NCI-H1436 treated with DMSO at 0.1 percent for 48 hours (cell line): Measurements from ENCODE around the gene PLK5.
"Not testable (repeated sequence)": the region's sequence is repeated elsewhere in the genome, so short reads cannot be mapped to it uniquely, and the experiment has no call there.

ENCODE experiments used
- DNase-seq: peaks from one replicate; lab custom pipeline; 2025; lab: John Stamatoyannopoulos, UW

PLK5 gene

DNA sequence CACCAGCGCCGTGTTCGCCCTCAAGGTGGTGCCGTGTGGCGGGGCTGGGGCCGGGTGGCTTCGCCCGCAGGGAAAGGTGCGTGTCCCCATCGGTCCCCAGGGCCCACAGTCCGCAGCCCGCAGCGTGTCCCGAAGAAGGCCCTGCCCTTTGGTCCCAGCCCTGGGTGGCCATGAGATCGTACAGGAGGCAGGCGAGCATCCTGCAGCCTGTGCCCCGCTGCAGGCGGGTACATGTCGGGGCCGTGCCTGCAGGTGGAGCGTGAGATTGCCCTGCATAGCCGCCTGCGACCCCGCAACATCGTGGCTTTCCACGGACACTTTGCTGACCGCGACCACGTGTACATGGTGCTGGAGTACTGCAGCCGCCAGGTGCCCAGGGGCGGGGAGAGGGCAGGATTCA is 1.5 kb downstream of the PLK5 start:
- DNase-seq = no peak

- no peak for DNase-seq
Measured at GRCh38 chr19:1526066-1526778, 2.3 kb downstream of the PLK5 start.

DNA sequence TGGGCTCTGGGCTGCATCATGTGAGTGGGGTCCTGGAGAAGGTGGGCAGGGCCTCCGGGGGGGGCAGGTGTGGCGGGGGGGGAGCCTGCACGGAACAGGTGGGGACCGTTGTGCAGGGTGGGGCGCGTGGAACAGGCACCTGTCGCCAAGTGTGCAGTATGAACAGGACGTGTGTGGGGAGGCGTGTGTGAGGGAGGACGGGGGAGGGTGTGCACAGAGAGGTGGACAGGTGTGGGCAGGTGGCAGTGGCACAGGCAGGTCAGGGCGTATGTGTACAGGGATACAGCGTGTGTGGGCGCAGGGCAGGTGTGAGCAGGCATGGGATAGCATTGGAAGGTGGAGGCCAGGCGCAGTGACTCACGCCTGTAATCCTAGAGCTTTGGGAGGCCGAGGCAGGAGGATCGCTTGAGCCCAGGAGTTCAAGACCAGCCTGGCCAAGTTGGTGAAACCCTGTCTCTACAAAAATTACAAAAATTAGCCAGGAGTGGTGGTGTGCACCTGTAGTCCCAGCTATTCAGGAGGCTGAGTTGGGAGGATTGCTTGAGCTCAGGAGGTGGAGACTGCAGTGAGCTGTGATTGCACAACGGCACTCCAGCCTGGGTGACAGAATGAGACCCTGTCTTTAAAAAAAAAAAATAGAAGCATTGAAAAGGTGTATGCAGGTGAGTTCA is 3.2 kb downstream of the PLK5 start:
- DNase-seq = no peak

GRCh38 chr19:1527650-1528309 is 3.9 kb downstream of the PLK5 start:
- DNase-seq = no peak

DNA sequence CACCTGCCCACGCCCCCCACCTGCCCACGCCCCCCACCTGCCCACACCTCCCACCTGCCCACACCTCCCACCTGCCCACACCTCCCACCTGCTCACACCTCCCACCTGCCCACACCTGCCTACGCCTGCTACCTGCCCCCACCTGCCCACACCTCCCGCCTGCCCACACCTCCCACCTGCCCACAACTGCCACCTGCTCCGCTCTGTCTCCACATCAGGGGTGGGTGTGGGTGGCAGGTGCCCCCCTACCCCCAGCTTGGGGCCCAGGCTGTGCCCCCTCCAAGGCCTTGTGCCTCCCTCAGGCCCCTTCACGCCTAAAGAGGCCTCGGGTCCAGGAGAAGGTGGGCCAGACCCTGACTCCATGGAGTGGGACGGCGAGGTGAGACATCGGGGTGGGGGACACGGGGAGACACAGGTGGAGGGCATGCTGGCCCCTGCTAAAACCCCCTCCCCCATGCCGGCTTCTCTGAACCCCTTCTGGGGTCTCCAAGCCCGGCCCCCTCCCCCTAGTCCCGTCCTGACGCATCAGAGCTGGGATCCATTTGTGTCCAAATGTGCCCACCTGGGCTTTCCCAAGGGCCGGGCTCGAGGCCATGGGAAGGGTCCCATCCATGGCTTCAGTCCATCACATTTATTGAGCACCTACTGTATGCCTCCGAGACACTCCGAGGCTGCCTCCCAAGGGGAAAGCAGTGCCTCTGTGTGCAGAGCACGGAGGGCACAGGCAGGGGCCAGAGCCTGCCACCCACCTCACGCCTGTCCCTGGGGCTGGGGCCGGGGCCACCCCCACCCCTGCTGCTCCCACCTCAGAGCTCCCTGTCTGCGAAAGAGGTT is 4.9 kb downstream of the PLK5 start:
- DNase-seq = no peak

- no peak for DNase-seq
Measured at GRCh38 chr19:1529430-1529816, 5.5 kb downstream of the PLK5 start.

DNA sequence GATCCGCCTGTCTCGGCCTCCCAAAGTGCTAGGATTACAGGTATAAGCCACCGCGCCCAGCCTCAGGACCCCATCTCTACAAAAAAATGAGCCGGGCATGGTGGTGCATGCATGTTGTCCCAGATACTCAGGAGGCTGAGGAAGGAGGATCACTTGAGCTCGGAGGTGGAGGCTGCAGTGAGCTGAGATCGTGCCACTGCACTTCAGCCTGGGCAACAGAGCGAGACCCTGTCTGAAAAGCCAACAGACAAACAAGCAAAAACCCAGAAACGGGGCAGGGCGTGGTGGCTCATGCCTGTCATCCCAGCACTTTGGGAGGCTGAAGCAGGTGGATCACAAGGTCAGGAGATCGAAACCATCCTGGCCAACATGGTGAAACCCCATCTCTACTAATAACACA is 7.0 kb downstream of the PLK5 start:
- not testable (repeated sequence) for DNase-seq

DNA sequence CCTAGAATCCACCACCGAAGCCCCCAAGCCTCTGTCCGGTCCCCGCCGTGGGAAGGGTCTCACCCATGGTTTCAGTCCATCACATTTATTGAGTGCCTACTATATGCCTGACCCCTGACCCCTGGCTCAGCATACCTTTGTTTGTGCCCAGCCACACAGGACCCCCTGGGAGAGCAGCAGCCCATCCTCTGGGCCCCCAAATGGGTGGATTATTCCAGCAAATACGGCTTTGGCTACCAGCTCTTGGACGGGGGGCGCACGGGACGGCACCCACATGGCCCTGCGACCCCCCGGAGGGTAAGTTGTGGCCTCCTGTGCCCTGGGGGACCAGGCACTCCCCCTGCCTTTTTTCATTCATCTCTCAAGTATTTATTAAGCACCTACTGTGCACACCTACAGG is 7.7 kb downstream of the PLK5 start:
- no peak for DNase-seq

GRCh38 chr19:1532003-1532402 is 8.1 kb downstream of the PLK5 start:
- no peak for DNase-seq

DNA sequence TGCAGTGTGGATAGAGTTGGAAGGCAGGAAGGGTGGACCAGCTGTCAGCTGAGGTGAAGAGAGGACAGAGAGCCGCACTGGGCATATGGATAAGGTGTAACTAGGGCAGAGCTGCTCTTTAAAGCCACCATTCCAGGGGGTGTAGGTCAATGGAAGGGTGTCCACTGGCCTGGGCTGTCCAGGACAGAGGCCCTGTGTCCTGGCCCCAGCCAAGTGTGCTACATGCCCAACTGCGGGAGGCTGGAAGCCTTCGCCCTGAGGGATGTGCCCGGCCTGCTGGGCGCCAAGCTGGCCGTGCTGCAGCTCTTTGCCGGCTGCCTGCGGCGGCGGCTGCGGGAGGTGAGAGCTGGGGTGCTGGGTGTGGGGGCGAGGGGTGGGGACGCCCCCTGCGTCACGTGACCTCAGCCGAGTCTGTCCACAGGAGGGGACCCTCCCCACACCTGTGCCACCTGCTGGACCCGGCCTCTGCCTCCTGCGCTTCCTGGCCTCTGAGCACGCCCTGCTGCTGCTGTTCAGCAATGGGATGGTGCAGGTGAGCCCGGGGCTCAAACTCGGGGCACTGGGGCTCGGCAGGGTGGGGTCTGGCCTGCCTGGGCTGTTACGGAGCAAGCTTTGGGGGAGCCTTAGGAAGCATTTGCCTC is 9.8 kb downstream of the PLK5 start:
- DNase-seq = no peak

GRCh38 chr19:1534972-1535371 is 11.1 kb downstream of the PLK5 start:
- no peak for DNase-seq

GRCh38 chr19:1535699-1536098 is 11.8 kb downstream of the PLK5 start:
- not testable (repeated sequence) for DNase-seq

DNA sequence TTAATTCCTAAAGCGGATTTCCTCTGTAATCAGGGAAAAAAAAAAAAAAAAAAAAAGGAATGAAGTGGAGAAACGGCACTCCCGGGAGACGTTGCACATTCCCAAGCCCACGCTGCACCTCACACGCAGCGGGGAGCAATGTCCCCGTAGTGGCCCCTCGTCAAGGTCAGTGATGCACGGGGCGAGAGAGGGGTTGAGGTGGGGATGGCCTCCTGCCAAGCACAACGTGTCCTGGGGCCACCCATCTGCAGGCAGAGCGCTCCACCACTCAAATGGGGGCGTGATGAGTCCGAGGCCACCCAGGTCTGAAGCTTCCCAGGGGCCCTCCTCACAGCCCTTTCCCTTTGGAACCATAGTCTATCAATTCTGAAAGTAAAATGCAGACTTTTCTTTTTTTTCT is 15.1 kb downstream of the PLK5 start:
- DNase-seq = no peak

GRCh38 chr19:1539749-1540148 is 15.9 kb downstream of the PLK5 start:
- DNase-seq = not testable (repeated sequence)

GRCh38 chr19:1540365-1540925 is 16.6 kb downstream of the PLK5 start:
- DNase-seq = no peak

DNA sequence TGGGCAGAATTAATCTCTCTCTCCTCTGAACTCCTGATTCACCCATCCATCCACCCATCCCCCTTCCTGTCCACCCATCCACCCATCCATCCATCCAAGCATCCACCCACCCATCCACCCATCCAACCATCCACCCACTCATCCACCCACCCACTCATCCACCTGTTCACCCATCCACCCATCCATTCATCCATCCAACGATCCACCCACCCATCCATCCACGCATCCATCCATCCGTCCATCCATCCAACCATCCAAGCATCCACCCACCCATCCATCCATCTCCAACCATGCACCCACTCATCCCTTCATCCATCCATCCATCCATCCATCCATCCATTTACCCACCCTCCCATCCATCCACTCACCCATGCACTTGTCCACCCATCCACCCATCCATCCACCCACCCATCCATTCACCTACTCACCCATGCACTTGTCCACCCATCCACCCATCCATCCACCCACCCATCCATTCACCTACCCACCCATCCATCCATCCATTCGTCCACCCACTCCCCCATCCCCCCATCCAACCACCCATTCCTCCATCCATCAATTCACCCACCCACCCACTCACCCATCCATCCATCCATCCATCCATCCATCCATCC is 25.6 kb downstream of the PLK5 start:
- DNase-seq = no peak

- DNase-seq = no peak
Measured at GRCh38 chr19:1551068-1552040, 27.5 kb downstream of the PLK5 start.

DNA sequence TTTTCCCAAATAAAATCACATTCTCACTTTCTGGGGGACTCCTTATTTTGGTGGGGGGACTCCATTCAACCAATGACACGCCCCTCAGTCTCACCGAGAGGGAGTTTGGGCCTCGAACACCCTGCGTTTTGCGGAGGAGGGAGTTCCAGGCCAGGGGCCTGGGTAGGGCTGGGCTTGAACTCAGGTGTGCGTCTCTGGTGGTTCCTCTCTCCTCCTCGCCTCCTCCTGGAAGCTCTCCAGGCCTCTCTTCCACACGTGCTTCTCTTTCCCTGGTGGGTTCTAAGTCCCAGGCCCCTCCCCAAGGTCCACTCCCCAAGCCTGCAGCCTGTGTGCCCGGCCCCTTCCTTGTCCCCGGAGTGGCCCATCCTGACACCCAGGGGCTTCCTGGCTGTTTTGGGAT is 29.5 kb downstream of the PLK5 start:
- no peak for DNase-seq

DNA sequence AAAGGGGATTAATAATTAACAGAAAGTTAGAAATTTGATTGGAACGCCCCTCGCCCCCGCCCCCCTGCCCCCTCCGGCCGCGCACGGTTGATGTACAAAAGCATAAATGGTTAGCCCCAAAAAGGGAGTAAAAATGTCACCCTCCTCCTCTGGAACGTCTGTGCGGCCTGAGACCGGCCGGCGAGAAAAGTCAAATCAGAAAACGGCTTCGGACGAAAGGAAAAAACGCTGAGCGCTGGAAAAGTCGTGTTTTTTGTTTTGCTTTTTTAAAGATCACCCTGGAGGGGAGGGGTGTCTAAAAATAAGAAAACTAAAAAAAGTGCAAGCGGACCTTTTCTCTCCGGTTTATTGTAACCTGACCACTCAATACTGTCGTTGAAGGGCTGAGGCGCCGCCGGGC is 31.1 kb downstream of the PLK5 start:
- no peak for DNase-seq
